ENCODE results near the gene CLSTN1. TPM values are rescaled to one million over a fixed set of nuclear protein-coding genes. Genes with fewer than 3 reads are reported as not detected.

The CLSTN1 gene
- total RNA-seq, 1 donor from 2014 or later, result 84.8 TPM

GRCh38 chr1:9840176-9840575 lies 16.4 kb upstream of the CLSTN1 start:
- DNase-seq (ENCODE audit: low spot score), result no peak
- Mint-ChIP-seq H3K27ac (ENCODE audit: unreplicated experiment) (no peak overlapping the region), H3K27me3 (ENCODE audit: unreplicated experiment) (peaks cover 9% of the 10 kb centered on the region), H3K4me3 (ENCODE audit: unreplicated experiment) (no peak overlapping the region), H3K36me3 (ENCODE audit: low read depth, unreplicated experiment) (no peaks in the 10 kb centered on the region), H3K4me1 (ENCODE audit: unreplicated experiment) (peaks cover 10% of the 10 kb centered on the region), H3K9me3 (ENCODE audit: unreplicated experiment) (no peaks in the 10 kb centered on the region)
- no peak for TF ChIP-seq CTCF (IDR thresholded peaks at IDR 0.05; ENCODE audit: unreplicated experiment)

DNA sequence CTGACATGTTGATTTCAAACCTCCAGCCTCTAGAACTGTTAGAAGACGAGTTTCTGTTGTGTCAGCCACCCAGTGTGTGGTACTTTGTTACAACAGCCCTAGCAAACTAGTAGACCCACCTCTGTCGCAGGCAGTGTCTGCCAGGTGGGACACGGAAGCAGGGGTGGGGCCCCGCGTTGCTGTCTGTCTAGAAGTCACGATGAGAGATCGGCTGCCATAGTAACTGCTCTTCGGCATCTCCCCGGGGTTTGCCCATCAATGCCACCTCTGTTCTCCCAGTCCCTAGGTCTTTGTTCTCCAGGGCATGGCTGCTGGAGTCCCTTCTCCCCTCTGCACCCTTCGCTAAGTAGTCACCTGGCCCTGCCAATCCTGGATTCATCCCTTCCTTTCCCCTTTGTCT lies 15.2 kb upstream of the CLSTN1 start:
- no peak for DNase-seq (ENCODE audit: low spot score)
- H3K4me1 Mint-ChIP-seq (ENCODE audit: unreplicated experiment), result peaks cover 3% of the 10 kb centered on the region
- no peak for TF ChIP-seq CTCF (IDR thresholded peaks at IDR 0.05; ENCODE audit: unreplicated experiment)
- H3K9me3 Mint-ChIP-seq (ENCODE audit: unreplicated experiment), result no peaks in the 10 kb centered on the region
- H3K36me3 Mint-ChIP-seq (ENCODE audit: low read depth, unreplicated experiment), result no peaks in the 10 kb centered on the region
- no peak overlapping the region for H3K27ac Mint-ChIP-seq (ENCODE audit: unreplicated experiment)
- H3K27me3 Mint-ChIP-seq (ENCODE audit: unreplicated experiment), result peaks cover 5% of the 10 kb centered on the region
- no peak overlapping the region for H3K4me3 Mint-ChIP-seq (ENCODE audit: unreplicated experiment)

- no peak for TF ChIP-seq CTCF (IDR thresholded peaks at IDR 0.05; ENCODE audit: unreplicated experiment)
- H3K9me3 Mint-ChIP-seq (ENCODE audit: unreplicated experiment), result no peaks in the 10 kb centered on the region
- H3K4me1 Mint-ChIP-seq (ENCODE audit: unreplicated experiment), result peaks cover 3% of the 10 kb centered on the region
- H3K27ac Mint-ChIP-seq (ENCODE audit: unreplicated experiment), result no peak overlapping the region
- H3K4me3 Mint-ChIP-seq (ENCODE audit: unreplicated experiment), result no peak overlapping the region
- DNase-seq (ENCODE audit: low spot score), result no peak
- no peaks in the 10 kb centered on the region for H3K36me3 Mint-ChIP-seq (ENCODE audit: low read depth, unreplicated experiment)
- H3K27me3 Mint-ChIP-seq (ENCODE audit: unreplicated experiment), result peaks cover 5% of the 10 kb centered on the region
Measured at GRCh38 chr1:9836632-9836960, 12.8 kb upstream of the CLSTN1 start.

DNA sequence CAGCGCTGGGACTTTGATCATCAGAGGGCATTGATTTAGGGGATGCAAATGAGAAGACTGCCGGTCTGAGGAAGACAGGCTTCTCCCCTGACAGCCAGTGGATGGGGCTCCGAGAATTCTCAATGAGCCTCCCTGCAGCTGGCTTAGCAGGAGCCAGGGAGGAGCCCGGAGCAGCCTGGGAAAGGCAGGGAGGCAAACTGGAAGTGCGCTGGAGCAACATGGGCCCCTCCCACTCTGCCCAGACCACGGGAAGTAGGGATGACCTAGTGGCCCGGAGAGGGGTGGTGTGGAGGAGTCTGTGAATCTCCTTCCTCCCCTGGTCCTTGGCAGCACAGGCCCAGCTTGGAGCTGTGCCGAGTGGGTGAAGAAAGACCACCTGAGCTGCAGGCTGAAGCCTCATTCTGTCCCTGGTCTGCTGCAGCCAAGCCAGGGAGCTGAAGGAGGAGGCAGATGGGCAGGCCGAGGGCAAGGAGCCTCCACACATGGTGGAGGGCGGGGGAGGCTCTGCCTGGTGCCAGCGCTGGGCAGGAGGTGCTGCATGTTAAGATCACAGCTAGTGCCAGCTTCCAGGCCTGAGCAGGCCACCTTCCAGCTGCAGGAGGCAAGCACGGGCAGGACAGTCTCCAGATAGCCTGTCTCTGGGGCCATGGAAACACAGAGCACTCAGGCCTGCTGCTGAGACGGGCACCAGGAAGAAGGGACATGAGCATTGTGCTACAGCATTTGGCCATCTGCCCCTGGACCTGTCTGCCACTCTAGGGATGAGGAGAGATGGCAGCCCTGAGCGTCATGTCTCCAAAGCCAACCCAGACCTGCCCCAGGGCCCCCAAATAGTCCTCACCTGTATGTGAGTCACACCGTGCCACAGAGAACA lies 12.2 kb upstream of the CLSTN1 start:
- H3K27ac Mint-ChIP-seq (ENCODE audit: unreplicated experiment), result no peak overlapping the region
- TF ChIP-seq CTCF (IDR thresholded peaks at IDR 0.05; ENCODE audit: unreplicated experiment), result no peak
- no peaks in the 10 kb centered on the region for H3K36me3 Mint-ChIP-seq (ENCODE audit: low read depth, unreplicated experiment)
- H3K27me3 Mint-ChIP-seq (ENCODE audit: unreplicated experiment), result peaks cover 4% of the 10 kb centered on the region
- DNase-seq (ENCODE audit: low spot score), result no peak
- H3K4me3 Mint-ChIP-seq (ENCODE audit: unreplicated experiment), result no peak overlapping the region
- peaks cover 3% of the 10 kb centered on the region for H3K4me1 Mint-ChIP-seq (ENCODE audit: unreplicated experiment)
- H3K9me3 Mint-ChIP-seq (ENCODE audit: unreplicated experiment), result no peaks in the 10 kb centered on the region

- Mint-ChIP-seq H3K36me3 (ENCODE audit: low read depth, unreplicated experiment) (no peaks in the 10 kb centered on the region), H3K9me3 (ENCODE audit: unreplicated experiment) (no peaks in the 10 kb centered on the region), H3K4me1 (ENCODE audit: unreplicated experiment) (peaks cover 3% of the 10 kb centered on the region), H3K27ac (ENCODE audit: unreplicated experiment) (no peak overlapping the region), H3K27me3 (ENCODE audit: unreplicated experiment) (peaks cover 3% of the 10 kb centered on the region), H3K4me3 (ENCODE audit: unreplicated experiment) (no peak overlapping the region)
- DNase-seq (ENCODE audit: low spot score), result no peak
- TF ChIP-seq CTCF (IDR thresholded peaks at IDR 0.05; ENCODE audit: unreplicated experiment), result no peak
Measured at GRCh38 chr1:9835404-9835757, 11.6 kb upstream of the CLSTN1 start.

All from endothelial cell (in vitro differentiated cells).